ENCODE results near the gene PTDSS2. TPM values are rescaled to one million over a fixed set of nuclear protein-coding genes. Genes with fewer than 3 reads are reported as not detected.

PTDSS2 gene
- total and polyA plus RNA-seq, 4 donors, result 5.1 to 15.6 (median 10.2) TPM

GRCh38 chr11:446891-447290, 3.2 kb upstream of the PTDSS2 start:
- 79% methylated on average over 7 of the region's 7 CpGs for WGBS
- Histone ChIP-seq H3K27me3 (ENCODE audit: control insufficient read depth in 4 of 4, insufficient read depth in 4 of 4, low read length in 3 of 4) (no peaks in the 10 kb centered on the region), H3K4me3 (ENCODE audit: low read depth in 1 of 3, low read length in 3 of 3) (no peak overlapping the region), H3K4me1 (ENCODE audit: control insufficient read depth in 4 of 4, insufficient read depth in 4 of 4, low read length in 3 of 4) (peaks cover 8 to 40% (median 26%) of the 10 kb centered on the region in 4 donors), H3K9me3 (ENCODE audit: control insufficient read depth in 4 of 4, low read length in 3 of 4) (no peaks in the 10 kb centered on the region), H3K27ac (ENCODE audit: low read depth in 1 of 2, low read length in 2 of 2) (no peak overlapping the region), H3K36me3 (ENCODE audit: control insufficient read depth in 4 of 4, insufficient read depth in 3 of 4, low read depth in 1 of 4, low read length in 3 of 4) (peaks cover 0 to 1% (median 0%) of the 10 kb centered on the region in 4 donors), H3K9ac (ENCODE audit: low read depth in 1 of 2, low read length in 2 of 2) (no peak overlapping the region)
- DNase-seq (ENCODE audit: low spot score), result no peak
- no peak for TF ChIP-seq FOXA1 (IDR thresholded peaks at IDR 0.05)
- no peak for TF ChIP-seq RXRA (IDR thresholded peaks at IDR 0.05)
- TF ChIP-seq FOXA2 (IDR thresholded peaks at IDR 0.05), result no peak
- TF ChIP-seq ATF3 (IDR thresholded peaks at IDR 0.05), result no peak
- TF ChIP-seq RAD21 (IDR thresholded peaks at IDR 0.05), result no peak
- TF ChIP-seq CTCF (IDR thresholded peaks at IDR 0.05; ENCODE audit: low read depth, low read length, missing input control), result no peak
- no peak for TF ChIP-seq EGR1 (IDR thresholded peaks at IDR 0.05; ENCODE audit: low read depth in 2 of 2)
- no peak for TF ChIP-seq YY1 (IDR thresholded peaks at IDR 0.05)
- no peak for TF ChIP-seq JUND (IDR thresholded peaks at IDR 0.05)
- no peak for TF ChIP-seq GABPA (IDR thresholded peaks at IDR 0.05 in 1 of 2, conservative IDR thresholded peaks at IDR 0.05 in 1 of 2)
- no peak for TF ChIP-seq ZBTB33 (IDR thresholded peaks at IDR 0.05)
- TF ChIP-seq REST (IDR thresholded peaks at IDR 0.05), result no peak
- TF ChIP-seq MAX (IDR thresholded peaks at IDR 0.05), result no peak
- no peak for TF ChIP-seq TAF1 (conservative IDR thresholded peaks at IDR 0.05)
- TF ChIP-seq HNF4G (IDR thresholded peaks at IDR 0.05), result no peak
